GF-D8 (cell line): Measurements from ENCODE around the gene CR1.
"Not testable (repeated sequence)": the region's sequence is repeated elsewhere in the genome, so short reads cannot be mapped to it uniquely, and the experiment has no call there.

Experiments
- DNase-seq: peaks from one replicate; lab custom pipeline; 2025; lab: John Stamatoyannopoulos, UW

CR1 gene

GRCh38 chr1:207589506-207589905, 93.5 kb downstream of the CR1 start:
- DNase-seq = not testable (repeated sequence)

DNA sequence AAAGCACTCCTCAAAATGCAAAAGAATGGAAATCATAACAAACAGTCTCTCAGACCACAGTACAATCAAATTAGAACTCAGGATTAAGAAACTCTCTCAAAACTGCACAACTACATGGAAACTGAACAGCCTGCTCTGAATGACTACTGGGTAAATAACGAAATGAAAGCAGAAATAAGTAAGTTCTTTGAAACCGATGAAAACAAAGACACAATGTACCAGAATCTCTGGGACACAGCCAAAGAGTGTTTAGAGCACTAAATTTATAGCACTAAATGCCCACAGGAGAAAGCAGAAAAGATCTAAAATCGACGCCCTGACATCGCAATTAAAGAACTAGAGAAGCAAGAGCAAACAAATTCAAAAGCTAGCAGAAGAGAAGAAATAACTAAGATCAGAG, 95.2 kb downstream of the CR1 start:
- not testable (repeated sequence) for DNase-seq

DNA sequence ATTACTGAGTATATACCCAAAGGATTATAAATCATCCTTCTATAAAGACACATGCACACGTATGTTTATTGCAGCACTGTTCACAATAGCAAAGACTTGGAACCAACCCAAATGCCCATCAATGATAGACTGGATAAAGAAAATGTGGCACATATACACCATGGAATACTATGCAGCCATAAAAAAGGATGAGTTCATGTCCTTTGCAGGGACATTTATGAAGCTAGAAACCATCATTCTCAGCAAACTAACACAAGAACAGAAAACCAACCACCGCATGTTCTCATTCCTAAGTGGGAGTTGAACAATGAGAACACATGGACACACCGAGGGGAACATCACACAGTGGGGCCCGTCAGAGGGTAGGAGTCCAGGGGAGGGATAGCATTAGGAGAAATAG, 98.1 kb downstream of the CR1 start:
- DNase-seq = not testable (repeated sequence)

DNA sequence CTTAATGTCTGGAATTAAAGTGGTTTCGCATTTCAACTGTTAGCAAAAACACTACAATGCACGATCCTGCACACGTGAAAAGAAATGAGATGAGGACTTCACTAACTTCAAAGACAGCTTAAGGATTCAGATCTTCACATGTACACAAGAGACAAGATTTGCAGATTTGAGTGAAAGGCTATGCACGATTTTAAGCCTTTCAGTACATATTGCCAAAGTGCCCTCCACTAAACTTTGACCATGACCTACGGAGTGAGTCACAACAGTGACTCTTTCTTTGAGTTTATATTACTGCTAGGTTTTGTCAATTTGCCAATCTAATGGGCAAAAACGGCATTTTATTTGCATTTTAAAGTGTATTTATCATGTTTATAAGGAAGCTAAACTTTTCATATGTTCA, 107.8 kb downstream of the CR1 start:
- no peak for DNase-seq

GRCh38 chr1:207605444-207606361, 109.7 kb downstream of the CR1 start:
- DNase-seq = no peak

- no peak for DNase-seq
These were observed 110.4 kb downstream of the CR1 start for GRCh38 chr1:207606362-207606755.

- no peak for DNase-seq
These were observed 116.8 kb downstream of the CR1 start for GRCh38 chr1:207612762-207613161.

GRCh38 chr1:207619871-207620542, 124.0 kb downstream of the CR1 start:
- DNase-seq = peak; percentile 8

GRCh38 chr1:207620543-207620893, 124.6 kb downstream of the CR1 start:
- no peak for DNase-seq

- DNase-seq = not testable (repeated sequence)
These were observed 129.6 kb downstream of the CR1 start for GRCh38 chr1:207625504-207626071.

DNA sequence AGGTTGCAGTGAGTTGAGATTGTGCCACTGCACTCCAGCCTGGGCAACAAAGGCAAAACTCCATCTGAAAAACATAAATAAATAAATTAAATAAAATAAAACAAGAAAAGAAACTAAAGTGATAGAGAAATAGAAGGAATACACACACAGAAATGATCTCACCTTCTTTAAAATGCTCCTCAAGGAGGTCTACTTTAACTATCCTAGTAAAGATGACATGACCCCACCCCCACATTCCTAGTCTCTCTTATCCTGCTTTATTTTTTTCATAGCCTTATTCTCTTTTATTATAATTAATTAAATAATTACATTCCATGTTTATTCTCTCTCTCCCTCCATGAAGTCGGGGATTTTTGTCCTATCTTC, 131.0 kb downstream of the CR1 start:
- no peak for DNase-seq

- no peak for DNase-seq
These were observed 131.5 kb downstream of the CR1 start for GRCh38 chr1:207627496-207627895.

DNA sequence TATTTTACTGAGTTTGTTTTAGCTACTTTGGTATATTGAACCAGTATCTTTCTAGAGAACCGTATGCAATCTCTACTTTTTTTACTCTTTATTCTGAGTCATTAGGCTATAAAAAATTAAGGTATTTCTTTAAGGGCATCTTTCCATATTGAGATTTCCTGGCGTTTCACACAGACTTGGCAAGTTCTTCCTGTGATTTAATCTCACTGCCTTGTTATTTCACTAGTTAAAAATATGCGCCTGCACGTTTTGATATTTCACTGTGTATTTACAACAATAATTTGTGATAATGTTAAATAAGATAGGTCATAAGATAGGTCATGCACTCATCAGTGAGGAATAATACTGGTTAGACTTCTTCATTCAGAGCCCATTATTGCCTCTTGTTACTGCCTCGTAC, 132.8 kb downstream of the CR1 start:
- no peak for DNase-seq

GRCh38 chr1:207631137-207631536, 135.2 kb downstream of the CR1 start:
- no peak for DNase-seq

- no peak for DNase-seq
These were observed 137.3 kb downstream of the CR1 start for GRCh38 chr1:207633226-207633625.

DNA sequence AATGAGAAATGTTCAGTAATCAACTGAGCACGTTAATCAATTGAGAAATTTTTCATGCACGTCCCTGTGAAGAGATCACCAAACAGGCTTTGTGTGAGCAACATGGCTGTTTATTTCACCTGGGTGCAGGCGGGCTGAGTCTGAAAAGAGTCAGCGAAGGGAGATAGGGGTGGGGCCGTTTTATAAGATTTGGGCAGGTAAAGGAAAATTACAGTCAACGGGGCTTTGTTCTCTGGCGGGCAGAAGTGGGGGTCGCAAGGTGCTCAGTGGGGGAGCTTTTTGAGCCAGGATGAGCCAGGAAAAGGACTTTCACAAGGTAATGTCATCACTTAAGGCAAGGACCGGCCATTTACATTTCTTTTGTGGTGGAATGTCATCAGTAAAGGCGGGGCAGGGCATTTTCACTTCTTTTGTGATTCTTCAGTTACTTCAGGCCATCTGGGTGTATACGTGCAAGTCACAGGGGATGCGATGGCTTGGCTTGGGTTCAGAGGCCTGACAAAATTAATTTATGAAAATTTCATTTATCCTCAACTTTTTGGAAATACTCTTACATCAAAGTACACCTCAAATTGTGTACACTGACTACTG, 137.8 kb downstream of the CR1 start:
- not testable (repeated sequence) for DNase-seq

- DNase-seq = not testable (repeated sequence)
These were observed 138.3 kb downstream of the CR1 start for GRCh38 chr1:207634293-207634692.

GRCh38 chr1:207635569-207636186, 139.7 kb downstream of the CR1 start:
- DNase-seq = not testable (repeated sequence)

DNA sequence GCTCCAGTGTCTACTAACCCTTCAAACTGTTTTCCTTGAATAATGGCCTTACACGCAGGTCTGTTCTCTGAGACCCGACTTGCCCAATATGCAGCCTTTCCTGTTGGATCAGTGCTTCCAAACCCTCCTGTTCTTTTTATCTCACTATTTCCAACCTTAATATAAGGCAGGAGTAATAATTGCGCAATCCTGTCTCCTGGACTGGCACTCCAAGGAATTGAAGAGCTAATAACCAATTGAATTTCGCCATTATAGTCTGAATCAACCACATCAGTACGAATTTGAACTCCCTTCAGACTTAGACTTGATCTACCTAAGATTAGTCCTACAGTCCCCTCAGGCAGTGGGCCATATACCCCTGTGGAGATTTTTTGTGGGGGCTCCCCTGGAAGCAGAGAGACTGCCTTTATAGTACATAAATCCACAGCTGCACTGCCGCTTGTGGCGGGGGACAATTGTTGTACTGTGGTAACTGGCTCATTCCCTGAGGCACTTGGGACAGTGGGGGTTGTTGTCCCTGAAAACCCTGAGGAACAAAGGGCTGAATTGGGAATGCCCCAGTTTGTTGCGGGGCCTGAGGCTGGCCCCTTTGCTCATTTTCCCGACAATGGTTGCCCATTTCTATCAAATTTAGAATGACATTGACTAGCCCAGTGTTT, 142.7 kb downstream of the CR1 start:
- not testable (repeated sequence) for DNase-seq

GRCh38 chr1:207639362-207639761, 143.4 kb downstream of the CR1 start:
- not testable (repeated sequence) for DNase-seq

- DNase-seq = no peak
These were observed 148.4 kb downstream of the CR1 start for GRCh38 chr1:207644166-207644851.
